Muscle layer of colon (tissue), 2 donors: ENCODE measurements around the gene DEPP1.

Experiments used
- H3K27ac ChIP-seq: one replicate; pipeline ENCODE4 v1.7.0; 2013; ENCODE audit warnings: low read depth, mild to moderate bottlenecking, low read length, moderate library complexity
- H3K27me3 ChIP-seq, 2 donors: one replicate each; pipeline ENCODE4 v1.7.0; 2013; ENCODE audit warnings: low read length in 2 of 2, mild to moderate bottlenecking in 2 of 2; ENCODE audit not compliant: insufficient read depth in 2 of 2, control insufficient read depth in 1 of 2
- H3K36me3 ChIP-seq: one replicate; pipeline ENCODE4 v1.7.0; 2013; ENCODE audit warnings: mild to moderate bottlenecking, low read length; ENCODE audit not compliant: insufficient read depth
- H3K4me1 ChIP-seq: one replicate; pipeline ENCODE4 v1.7.0; 2013; ENCODE audit warnings: mild to moderate bottlenecking, low read length; ENCODE audit not compliant: insufficient read depth
- H3K4me3 ChIP-seq, 2 donors: one replicate each; pipeline ENCODE4 v1.7.0; 2013; ENCODE audit warnings: low read length in 2 of 2, low read depth in 1 of 2, mild to moderate bottlenecking in 1 of 2, moderate library complexity in 1 of 2
- H3K9ac ChIP-seq: one replicate; pipeline ENCODE4 v1.7.0; 2013; ENCODE audit warnings: low read length
- H3K9me3 ChIP-seq: one replicate; pipeline ENCODE4 v1.7.0; 2013; ENCODE audit warnings: mild to moderate bottlenecking, low read length
- donor health status: abdominal sarcoma.
- donor health status: Adenocarcinoma of cecum.

The DEPP1 gene

GRCh38 chr10:44946205-44946604 lies 32.4 kb downstream of the DEPP1 start:
- Histone ChIP-seq H3K27ac (no peak overlapping the region), H3K27me3 (no peaks in the 10 kb centered on the region), H3K4me3 (no peak overlapping the region), H3K9ac (no peak overlapping the region), H3K36me3 (no peaks in the 10 kb centered on the region), H3K4me1 (peaks cover 6% of the 10 kb centered on the region), H3K9me3 (no peaks in the 10 kb centered on the region)

- no peaks in the 10 kb centered on the region for H3K4me1 ChIP-seq
- H3K27ac ChIP-seq: no peak overlapping the region
- H3K36me3 ChIP-seq: no peaks in the 10 kb centered on the region
These were observed 34.3 kb downstream of the DEPP1 start for GRCh38 chr10:44944354-44944753.

GRCh38 chr10:44939691-44940401 lies 38.8 kb downstream of the DEPP1 start:
- no peaks in the 10 kb centered on the region for H3K9me3 ChIP-seq
- no peak overlapping the region for H3K9ac ChIP-seq
- H3K4me1 ChIP-seq: peaks cover 12% of the 10 kb centered on the region
- H3K36me3 ChIP-seq: no peaks in the 10 kb centered on the region
- no peak overlapping the region for H3K27ac ChIP-seq
- no peaks in the 10 kb centered on the region for H3K27me3 ChIP-seq
- no peak overlapping the region for H3K4me3 ChIP-seq

More at GRCh38 chr10:44944354-44944753, 34.3 kb downstream of the DEPP1 start:
- Histone ChIP-seq H3K9me3 (no peaks in the 10 kb centered on the region), H3K27me3 (no peaks in the 10 kb centered on the region), H3K4me3 (no peak overlapping the region), H3K9ac (no peak overlapping the region)

- H3K9ac ChIP-seq: no peak overlapping the region
- no peaks in the 10 kb centered on the region for H3K9me3 ChIP-seq
- H3K27me3 ChIP-seq: no peaks in the 10 kb centered on the region
- H3K4me1 ChIP-seq: peaks cover 17% of the 10 kb centered on the region
- no peak overlapping the region for H3K27ac ChIP-seq
- H3K4me3 ChIP-seq: no peak overlapping the region
- no peaks in the 10 kb centered on the region for H3K36me3 ChIP-seq
These were observed 39.7 kb downstream of the DEPP1 start for GRCh38 chr10:44938956-44939355.

DNA sequence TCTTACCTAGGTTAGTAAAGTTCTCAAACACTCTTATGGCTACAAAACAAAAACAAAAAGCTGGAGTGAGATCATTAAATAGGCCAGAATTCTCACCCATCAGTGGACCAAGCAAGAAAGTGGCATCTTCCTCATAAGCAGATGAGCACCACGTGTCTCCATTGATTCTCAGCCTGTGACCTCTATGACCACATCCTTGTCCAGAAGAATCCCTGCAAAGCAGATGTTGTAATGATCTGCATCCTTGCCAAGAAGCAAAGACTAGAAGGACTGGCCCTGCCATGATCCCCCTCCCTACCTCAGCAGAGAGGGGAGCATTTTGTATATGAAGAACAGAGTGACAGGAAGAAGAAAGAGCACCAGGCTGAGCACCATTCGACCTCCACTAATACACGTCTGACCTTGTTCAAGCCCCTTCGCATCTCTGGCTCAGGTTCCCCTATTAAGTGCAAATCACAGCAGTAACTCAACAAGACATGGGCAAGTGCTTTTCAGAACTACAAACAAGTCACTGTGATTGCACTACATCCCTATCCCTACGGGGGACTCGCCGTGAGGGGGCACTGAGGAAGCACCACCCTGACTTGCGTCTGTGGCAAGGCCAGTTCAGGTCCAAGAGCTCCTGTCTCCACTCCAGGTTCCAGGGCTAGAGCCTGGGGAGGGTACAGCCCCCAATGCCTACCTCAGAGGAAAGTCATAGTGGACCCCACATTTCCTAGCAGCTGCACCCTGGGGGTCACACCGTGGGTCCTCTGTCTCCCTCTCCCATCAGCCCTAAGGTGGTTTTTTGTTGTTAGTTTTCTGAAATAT lies 41.2 kb downstream of the DEPP1 start:
- Histone ChIP-seq H3K9me3 (no peaks in the 10 kb centered on the region), H3K4me3 (no peak overlapping the region), H3K9ac (no peak overlapping the region), H3K27ac (no peak overlapping the region), H3K27me3 (no peaks in the 10 kb centered on the region), H3K36me3 (no peaks in the 10 kb centered on the region), H3K4me1 (peaks cover 24% of the 10 kb centered on the region)

- Histone ChIP-seq H3K9ac (no peak overlapping the region), H3K4me1 (peaks cover 26% of the 10 kb centered on the region), H3K9me3 (no peaks in the 10 kb centered on the region), H3K36me3 (no peaks in the 10 kb centered on the region), H3K4me3 (no peak overlapping the region), H3K27me3 (no peaks in the 10 kb centered on the region), H3K27ac (no peak overlapping the region)
These were observed 42.2 kb downstream of the DEPP1 start for GRCh38 chr10:44936314-44936975.

GRCh38 chr10:44935966-44936295 lies 42.7 kb downstream of the DEPP1 start:
- Histone ChIP-seq H3K4me1 (peaks cover 26% of the 10 kb centered on the region), H3K36me3 (no peaks in the 10 kb centered on the region), H3K4me3 (no peak overlapping the region), H3K9ac (no peak overlapping the region), H3K9me3 (no peaks in the 10 kb centered on the region), H3K27me3 (no peaks in the 10 kb centered on the region), H3K27ac (no peak overlapping the region)

DNA sequence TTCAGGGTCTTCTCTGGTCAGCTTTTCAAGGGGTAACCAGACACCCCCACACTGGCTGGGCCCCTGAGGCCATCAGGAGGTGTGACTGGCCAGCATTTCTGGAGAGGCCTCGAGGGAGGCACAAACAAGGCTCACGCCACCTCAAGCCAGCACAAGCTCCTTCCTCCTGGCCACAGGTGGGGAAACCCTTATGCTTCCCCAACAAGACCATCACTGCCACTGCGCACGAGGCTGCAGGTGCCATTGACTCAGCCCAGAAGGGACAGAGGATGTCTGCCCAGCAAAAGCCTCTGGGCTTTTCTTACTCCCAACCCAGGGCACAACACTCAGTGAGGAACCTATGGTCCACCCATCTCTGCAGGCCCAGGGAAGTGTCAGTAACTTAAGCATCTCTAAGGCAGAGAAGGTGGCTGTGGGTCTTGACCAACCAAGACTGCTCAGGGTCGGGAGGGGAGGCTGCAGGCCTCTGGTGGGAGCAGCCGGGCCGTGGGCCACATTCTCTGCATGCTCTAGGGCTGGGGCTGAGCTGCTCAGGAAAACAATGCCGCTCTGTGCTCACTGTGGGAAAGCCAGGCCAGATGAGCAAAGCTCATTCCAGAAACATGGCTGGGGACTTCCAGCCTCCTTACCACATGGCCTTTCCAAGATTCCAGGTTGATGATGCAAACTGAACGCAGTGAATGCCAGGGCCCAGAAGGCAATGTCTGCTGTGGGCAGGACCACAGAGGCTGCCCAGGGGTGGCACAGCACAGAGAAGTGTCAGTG lies 43.2 kb downstream of the DEPP1 start:
- no peak overlapping the region for H3K9ac ChIP-seq
- peak overlapping the region; percentile 28 for H3K27ac ChIP-seq
- no peaks in the 10 kb centered on the region for H3K36me3 ChIP-seq
- peaks cover 26% of the 10 kb centered on the region for H3K4me1 ChIP-seq
- H3K27me3 ChIP-seq: no peaks in the 10 kb centered on the region
- no peak overlapping the region for H3K4me3 ChIP-seq
- H3K9me3 ChIP-seq: no peaks in the 10 kb centered on the region

DNA sequence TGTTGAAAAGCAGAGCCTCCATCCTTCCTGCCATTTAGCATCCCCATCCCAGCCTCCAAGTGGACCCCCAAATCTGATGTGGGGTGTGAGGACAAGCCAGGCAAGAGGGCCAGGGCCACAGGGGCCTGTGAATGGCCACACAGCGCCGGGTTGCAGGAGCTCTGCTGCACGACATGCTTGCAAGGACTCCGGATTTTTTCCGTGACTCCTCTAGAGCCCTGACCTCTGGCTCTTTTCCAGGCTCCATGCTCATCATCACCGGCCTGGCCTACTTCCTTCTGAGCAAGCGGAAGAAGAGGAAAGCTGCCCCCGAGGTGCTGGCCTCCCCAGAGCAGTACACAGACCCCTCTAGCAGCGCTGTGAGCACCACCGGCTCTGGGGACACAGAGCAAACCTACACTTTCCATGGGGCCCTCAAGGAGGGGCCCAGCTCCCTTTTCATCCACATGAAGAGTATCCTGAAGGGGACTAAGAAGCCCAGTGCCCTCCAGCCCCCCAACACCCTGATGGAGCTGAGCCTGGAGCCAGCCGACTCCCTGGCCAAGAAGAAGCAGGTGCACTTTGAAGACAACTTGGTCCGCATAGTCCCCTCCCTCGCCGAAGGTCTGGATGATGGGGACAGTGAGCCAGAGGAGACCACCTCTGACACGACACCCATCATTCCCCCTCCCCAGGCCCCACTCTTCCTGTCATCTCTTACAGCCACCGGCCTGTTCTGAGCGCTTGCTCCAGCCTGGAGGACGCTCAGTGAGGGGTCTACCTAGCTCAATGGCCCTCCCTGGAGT lies 44.0 kb downstream of the DEPP1 start:
- H3K9ac ChIP-seq: no peak overlapping the region
- H3K36me3 ChIP-seq: no peaks in the 10 kb centered on the region
- H3K27ac ChIP-seq: no peak overlapping the region
- no peaks in the 10 kb centered on the region for H3K27me3 ChIP-seq
- H3K4me3 ChIP-seq: no peak overlapping the region
- peaks cover 26% of the 10 kb centered on the region for H3K4me1 ChIP-seq
- no peaks in the 10 kb centered on the region for H3K9me3 ChIP-seq

DNA sequence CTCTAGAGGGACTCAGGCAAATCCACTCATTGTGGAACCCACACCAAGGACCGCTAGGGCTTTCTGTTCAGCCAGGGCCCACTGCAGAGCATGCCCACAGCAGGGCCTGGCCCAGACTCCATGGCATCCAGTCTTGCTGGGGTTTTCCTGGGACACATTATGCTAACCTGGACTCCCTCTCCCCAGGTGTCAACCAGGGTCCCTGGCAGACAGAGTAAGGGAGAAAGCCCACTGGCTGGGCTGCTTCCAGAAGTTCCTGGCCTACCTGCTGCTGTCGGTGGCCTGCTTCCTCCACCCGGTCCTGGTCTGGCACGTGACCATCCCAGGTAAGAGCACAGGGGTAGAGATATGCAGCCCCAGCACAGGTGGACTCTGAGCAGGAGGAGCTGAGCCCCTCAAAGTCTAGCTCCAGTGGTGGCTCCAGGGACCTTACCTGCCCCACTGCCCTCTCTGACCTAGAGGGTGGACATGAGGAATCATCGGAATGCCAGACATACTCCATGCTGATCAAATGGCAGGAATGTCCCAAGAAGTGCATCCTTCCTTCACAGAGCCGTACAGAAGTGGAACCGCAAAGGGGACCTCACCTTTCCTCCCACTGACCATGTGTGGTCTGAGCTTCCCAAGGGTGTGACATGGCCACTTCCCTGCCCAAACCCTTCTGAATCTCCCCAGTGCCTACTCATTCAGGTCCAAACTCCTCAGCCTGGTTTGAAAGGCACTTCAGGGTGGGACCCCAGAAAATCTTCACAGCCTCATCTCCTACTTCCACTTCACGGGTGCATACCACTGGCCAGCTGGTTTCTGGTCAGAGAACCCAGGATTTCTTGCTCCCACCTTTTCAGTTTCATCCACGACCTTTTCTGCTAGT lies 44.9 kb downstream of the DEPP1 start:
- H3K27ac ChIP-seq: no peak overlapping the region
- no peak overlapping the region for H3K9ac ChIP-seq
- peaks cover 26% of the 10 kb centered on the region for H3K4me1 ChIP-seq
- H3K4me3 ChIP-seq: no peak overlapping the region
- H3K36me3 ChIP-seq: no peaks in the 10 kb centered on the region
- H3K9me3 ChIP-seq: no peaks in the 10 kb centered on the region
- H3K27me3 ChIP-seq: no peaks in the 10 kb centered on the region
